ENCODE measurements around the gene SLC24A4. TPM values are rescaled to one million over a fixed set of nuclear protein-coding genes. Genes with fewer than 3 reads are reported as not detected.

The SLC24A4 gene
- polyA plus RNA-seq, 1 donor, result 0.54 TPM

DNA sequence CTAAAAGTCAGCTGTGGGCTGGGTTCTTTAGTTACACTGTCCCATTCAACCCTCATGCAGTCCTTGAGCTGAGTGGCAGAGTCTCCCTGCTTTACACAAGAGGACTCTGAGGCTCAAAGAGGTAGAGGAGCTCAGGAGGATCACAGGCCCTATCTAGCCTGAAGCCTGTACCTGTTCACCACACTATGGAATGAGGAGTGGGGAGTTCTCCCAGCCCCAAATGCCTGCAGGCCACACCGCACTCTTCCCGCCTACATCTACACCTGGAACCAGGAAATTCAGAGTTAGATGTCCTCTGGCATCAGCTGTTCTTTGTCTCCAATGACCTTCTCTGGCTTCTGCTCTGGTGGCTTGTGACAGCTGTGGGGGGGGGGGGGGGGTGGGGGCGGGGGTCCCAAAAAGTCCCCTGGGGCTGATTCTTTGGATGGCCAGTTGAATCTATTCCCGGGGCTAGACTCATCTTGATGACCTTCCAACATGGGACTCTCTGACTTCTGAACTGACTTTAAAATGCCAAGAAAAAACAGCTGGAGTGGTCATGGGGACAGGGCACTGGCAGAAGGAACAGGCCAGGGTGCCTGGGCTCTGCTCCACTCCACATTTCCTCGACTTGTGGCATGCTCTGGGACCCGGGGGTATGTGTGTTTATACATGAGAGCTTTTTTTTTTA is 221.2 kb downstream of the SLC24A4 start:
- Histone ChIP-seq H3K27ac (ENCODE audit: low read length) (no peak overlapping the region), H3K4me1 (ENCODE audit: control insufficient read depth, insufficient read depth, low read length) (peaks cover 15% of the 10 kb centered on the region), H3K27me3 (ENCODE audit: control insufficient read depth, insufficient read depth, low read length) (no peaks in the 10 kb centered on the region), H3K4me3 (ENCODE audit: low read length) (no peak overlapping the region), H3K36me3 (ENCODE audit: control insufficient read depth, insufficient read depth, low read length) (peaks cover 3% of the 10 kb centered on the region), H3K9me3 (ENCODE audit: control insufficient read depth, low read depth, low read length) (no peaks in the 10 kb centered on the region)
- 100% methylated on average over 1 of the region's 6 CpGs for WGBS (ENCODE audit: insufficient coverage, low lambda C conversion rate)
- no peak for DNase-seq

DNA sequence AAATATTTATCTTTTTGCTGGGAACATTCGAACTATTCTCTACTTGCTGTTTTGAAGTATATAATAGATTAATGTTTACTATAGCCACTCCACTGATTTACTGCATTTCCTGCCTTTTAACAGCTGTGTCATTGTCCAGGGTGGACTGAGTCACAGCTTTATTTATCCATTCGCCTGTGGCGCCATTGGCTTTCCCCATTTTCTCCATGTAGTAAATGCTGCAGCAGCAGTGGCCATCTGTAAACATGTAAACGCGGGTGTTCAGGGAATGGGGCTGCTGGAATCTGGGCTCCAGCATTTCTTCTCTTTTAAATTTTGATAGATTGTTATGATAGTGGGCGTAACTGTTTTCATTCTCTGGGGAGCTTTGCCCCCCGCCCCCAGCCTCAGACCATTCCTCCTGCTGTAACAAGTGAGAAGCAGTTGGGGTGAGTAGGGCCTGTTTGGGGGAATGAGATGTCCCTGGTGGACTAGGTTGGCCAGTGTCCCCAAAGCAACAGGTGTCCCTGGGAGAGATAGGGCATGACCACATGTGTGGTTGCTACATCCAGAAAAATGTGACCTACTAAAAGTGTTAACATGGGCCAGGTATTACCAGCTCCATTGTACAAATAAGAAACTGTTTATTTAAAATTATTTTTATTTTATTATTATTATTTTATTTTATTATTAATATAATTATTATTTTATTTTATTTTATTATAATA is 223.5 kb downstream of the SLC24A4 start:
- H3K4me1 ChIP-seq (ENCODE audit: control insufficient read depth, insufficient read depth, low read length), result no peaks in the 10 kb centered on the region
- no peak for DNase-seq
- no peak overlapping the region for H3K4me3 ChIP-seq (ENCODE audit: low read length)
- no peak overlapping the region for H3K27ac ChIP-seq (ENCODE audit: low read length)
- H3K36me3 ChIP-seq (ENCODE audit: control insufficient read depth, insufficient read depth, low read length), result peaks cover 3% of the 10 kb centered on the region
- H3K9me3 ChIP-seq (ENCODE audit: control insufficient read depth, low read depth, low read length), result no peaks in the 10 kb centered on the region
- no CpG with 5 or more reads among the region's 7 CpGs for WGBS (ENCODE audit: insufficient coverage, low lambda C conversion rate)
- no peaks in the 10 kb centered on the region for H3K27me3 ChIP-seq (ENCODE audit: control insufficient read depth, insufficient read depth, low read length)

GRCh38 chr14:92549105-92549858 is 226.3 kb downstream of the SLC24A4 start:
- WGBS (ENCODE audit: insufficient coverage, low lambda C conversion rate), result no CpG with 5 or more reads among the region's 17 CpGs
- H3K27me3 ChIP-seq (ENCODE audit: control insufficient read depth, insufficient read depth, low read length), result no peaks in the 10 kb centered on the region
- H3K27ac ChIP-seq (ENCODE audit: low read length), result no peak overlapping the region
- H3K4me3 ChIP-seq (ENCODE audit: low read length), result no peak overlapping the region
- H3K9me3 ChIP-seq (ENCODE audit: control insufficient read depth, low read depth, low read length), result no peaks in the 10 kb centered on the region
- DNase-seq, result no peak
- peaks cover 3% of the 10 kb centered on the region for H3K36me3 ChIP-seq (ENCODE audit: control insufficient read depth, insufficient read depth, low read length)
- peaks cover 4% of the 10 kb centered on the region for H3K4me1 ChIP-seq (ENCODE audit: control insufficient read depth, insufficient read depth, low read length)

GRCh38 chr14:92549859-92550230 is 226.9 kb downstream of the SLC24A4 start:
- WGBS (ENCODE audit: insufficient coverage, low lambda C conversion rate), result no CpG with 5 or more reads among the region's 7 CpGs
- Histone ChIP-seq H3K4me3 (ENCODE audit: low read length) (no peak overlapping the region), H3K9me3 (ENCODE audit: control insufficient read depth, low read depth, low read length) (no peaks in the 10 kb centered on the region), H3K4me1 (ENCODE audit: control insufficient read depth, insufficient read depth, low read length) (peaks cover 4% of the 10 kb centered on the region), H3K36me3 (ENCODE audit: control insufficient read depth, insufficient read depth, low read length) (peaks cover 3% of the 10 kb centered on the region), H3K27me3 (ENCODE audit: control insufficient read depth, insufficient read depth, low read length) (no peaks in the 10 kb centered on the region), H3K27ac (ENCODE audit: low read length) (no peak overlapping the region)
- no peak for DNase-seq

Other genes with a start within 250 kb of the SLC24A4 start
- 19.4 TPM for gene ATXN3, start 216.6 kb upstream of the SLC24A4 start, polyA plus RNA-seq
- 246 TPM for gene NDUFB1, start 201.5 kb upstream of the SLC24A4 start, polyA plus RNA-seq
- gene CPSF2, start 201.2 kb upstream of the SLC24A4 start, polyA plus RNA-seq, result 32.0 TPM
- gene RIN3, start 190.6 kb downstream of the SLC24A4 start, polyA plus RNA-seq, result 15.6 TPM